Lower leg skin (tissue), 4 donors: ENCODE measurements around the gene MIF4GD. TPM values are rescaled to one million over a fixed set of nuclear protein-coding genes. Genes with fewer than 3 reads are reported as not detected.

Source experiments
- DNase-seq, 2 donors: peaks; one replicate each; pipeline ENCODE4 v3.0.0-alpha.2; 2019; ENCODE audit warnings: low spot score in 2 of 2
- H3K4me3 ChIP-seq: fragments of 200-600 bp; sonication (generic); 2 replicates; pipeline ENCODE4 v1.5.1; 2017; ENCODE audit warnings: mild to moderate bottlenecking, low read depth; ENCODE audit not compliant: poor library complexity, severe bottlenecking
- POLR2A ChIP-seq, 2 donors: fragments of 450-650 bp; IDR thresholded peaks; one replicate each; pipeline ENCODE4 v1.6.1; 2016 to 2017; ENCODE audit warnings: antibody characterized with exemption in 2 of 2, mild to moderate bottlenecking in 1 of 2, moderate library complexity in 1 of 2
- WGBS, 2 donors: methylation state at CpG; one replicate each; pipeline ENCODE4 v1.1.5; 2018; 5-methylcytosine and 5-hydroxymethylcytosine counted together
- intact Hi-C: fragments of 100-400 bp; cut with DNase I; formaldehyde crosslinking; loops from one replicate; pipeline ENCODE4 v1.15.0; 2023; ENCODE audit warnings: low total_unique reads
- total RNA-seq, 4 donors: library from RNA; depleted of rRNA; stranded (reverse); fragments of >200 nt; gene quantifications; one replicate each; pipeline ENCODE4 v1.1.0, GENCODE V29; 2016
- TF ChIP-seq, protein P1 (sequence below), 3 donors: fragments of 450-650 bp; IDR thresholded peaks; one replicate each; pipeline ENCODE4 v1.5.1; 2016; ENCODE audit warnings: antibody characterized with exemption in 3 of 3, mild to moderate bottlenecking in 3 of 3, moderate library complexity in 2 of 3

MIF4GD gene
- total RNA-seq, 4 donors from 2014 or later = 22.6 to 41.8 (median 32.6) TPM

- TF ChIP-seq, protein P1, sequence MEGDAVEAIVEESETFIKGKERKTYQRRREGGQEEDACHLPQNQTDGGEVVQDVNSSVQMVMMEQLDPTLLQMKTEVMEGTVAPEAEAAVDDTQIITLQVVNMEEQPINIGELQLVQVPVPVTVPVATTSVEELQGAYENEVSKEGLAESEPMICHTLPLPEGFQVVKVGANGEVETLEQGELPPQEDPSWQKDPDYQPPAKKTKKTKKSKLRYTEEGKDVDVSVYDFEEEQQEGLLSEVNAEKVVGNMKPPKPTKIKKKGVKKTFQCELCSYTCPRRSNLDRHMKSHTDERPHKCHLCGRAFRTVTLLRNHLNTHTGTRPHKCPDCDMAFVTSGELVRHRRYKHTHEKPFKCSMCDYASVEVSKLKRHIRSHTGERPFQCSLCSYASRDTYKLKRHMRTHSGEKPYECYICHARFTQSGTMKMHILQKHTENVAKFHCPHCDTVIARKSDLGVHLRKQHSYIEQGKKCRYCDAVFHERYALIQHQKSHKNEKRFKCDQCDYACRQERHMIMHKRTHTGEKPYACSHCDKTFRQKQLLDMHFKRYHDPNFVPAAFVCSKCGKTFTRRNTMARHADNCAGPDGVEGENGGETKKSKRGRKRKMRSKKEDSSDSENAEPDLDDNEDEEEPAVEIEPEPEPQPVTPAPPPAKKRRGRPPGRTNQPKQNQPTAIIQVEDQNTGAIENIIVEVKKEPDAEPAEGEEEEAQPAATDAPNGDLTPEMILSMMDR (IDR thresholded peaks at IDR 0.05) = no peak
- TF ChIP-seq POLR2A (IDR thresholded peaks at IDR 0.05) = no peak
- no peak for DNase-seq
- H3K4me3 ChIP-seq = no peak overlapping the region
- intact Hi-C loops = no loop called here
- 71 to 77% methylated on average over 12 of the region's 12 CpGs for WGBS, 2 donors
Measured at GRCh38 chr17:75237100-75238014, 33.7 kb downstream of the MIF4GD start.

DNA sequence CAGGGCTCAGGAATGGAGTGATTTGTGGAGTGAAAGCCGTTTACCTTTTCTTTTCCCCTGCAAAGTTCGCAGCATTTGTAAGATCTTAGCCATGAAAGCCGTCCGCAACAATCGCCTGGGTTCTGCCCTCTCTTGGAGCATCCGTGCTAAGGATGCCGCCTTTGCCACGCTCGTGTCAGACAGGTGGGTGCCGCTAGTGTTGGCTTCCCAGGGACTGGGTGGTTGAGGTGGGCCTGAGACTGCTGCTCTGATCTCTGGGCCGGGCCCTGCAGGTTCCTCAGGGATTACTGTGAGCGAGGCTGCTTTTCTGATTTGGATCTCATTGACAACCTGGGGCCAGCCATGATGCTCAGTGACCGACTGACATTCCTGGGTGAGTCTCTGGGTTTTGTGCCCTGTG is 38.2 kb downstream of the MIF4GD start:
- no peak for DNase-seq
- intact Hi-C loops = no loop called here
- H3K4me3 ChIP-seq = no peak overlapping the region
- 93 to 95% methylated on average over 13 of the region's 13 CpGs for WGBS, 2 donors
- TF ChIP-seq, protein P1 (IDR thresholded peaks at IDR 0.05) = no peak
- no peak for TF ChIP-seq POLR2A (IDR thresholded peaks at IDR 0.05)

GRCh38 chr17:75231741-75232464 is 39.1 kb downstream of the MIF4GD start:
- no peak for DNase-seq
- TF ChIP-seq POLR2A (IDR thresholded peaks at IDR 0.05) = no peak
- TF ChIP-seq, protein P1 (IDR thresholded peaks at IDR 0.05) = no peak
- intact Hi-C loops = no loop called here
- H3K4me3 ChIP-seq = no peak overlapping the region
- WGBS, 2 donors = 89 to 92% methylated on average over 18 of the region's 18 CpGs

GRCh38 chr17:75231071-75231470 is 40.0 kb downstream of the MIF4GD start:
- 97 to 98% methylated on average over 8 of the region's 8 CpGs for WGBS, 2 donors
- no peak overlapping the region for H3K4me3 ChIP-seq
- DNase-seq = no peak
- no peak for TF ChIP-seq POLR2A (IDR thresholded peaks at IDR 0.05)
- TF ChIP-seq, protein P1 (IDR thresholded peaks at IDR 0.05) = no peak
- intact Hi-C loops = no loop called here

GRCh38 chr17:75228847-75229246 is 42.2 kb downstream of the MIF4GD start:
- no peak for DNase-seq
- H3K4me3 ChIP-seq = no peak overlapping the region
- TF ChIP-seq, protein P1 (IDR thresholded peaks at IDR 0.05) = no peak
- TF ChIP-seq POLR2A (IDR thresholded peaks at IDR 0.05) = no peak
- WGBS, 2 donors = 63 to 73% methylated on average over 4 of the region's 4 CpGs
- intact Hi-C loops = no loop called here
